ENCODE data around the gene PRR5L.

Gene PRR5L

GRCh38 chr11:36304351-36304750, 8.3 kb downstream of the PRR5L start:
- Histone ChIP-seq H3K79me2 (ENCODE audit: insufficient read depth, low read depth) (no peaks in the 10 kb centered on the region), H3K4me3 (IDR thresholded peaks at IDR 0.05; ENCODE audit: insufficient read depth, low read depth, low read length) (no peak overlapping the region), H3K4me2 (no peak overlapping the region), H3K27ac (no peak overlapping the region), H2AFZ (ENCODE audit: low read depth) (no peak overlapping the region), H3K9ac (no peak overlapping the region), H3K27me3 (ENCODE audit: insufficient read depth, low read depth) (no peaks in the 10 kb centered on the region), H3K4me1 (ENCODE audit: low read depth, poor library complexity, severe bottlenecking) (no peaks in the 10 kb centered on the region), H3K36me3 (ENCODE audit: insufficient read depth) (no peaks in the 10 kb centered on the region), H4K20me1 (ENCODE audit: insufficient read depth) (no peaks in the 10 kb centered on the region)
- TF ChIP-seq, protein P1, sequence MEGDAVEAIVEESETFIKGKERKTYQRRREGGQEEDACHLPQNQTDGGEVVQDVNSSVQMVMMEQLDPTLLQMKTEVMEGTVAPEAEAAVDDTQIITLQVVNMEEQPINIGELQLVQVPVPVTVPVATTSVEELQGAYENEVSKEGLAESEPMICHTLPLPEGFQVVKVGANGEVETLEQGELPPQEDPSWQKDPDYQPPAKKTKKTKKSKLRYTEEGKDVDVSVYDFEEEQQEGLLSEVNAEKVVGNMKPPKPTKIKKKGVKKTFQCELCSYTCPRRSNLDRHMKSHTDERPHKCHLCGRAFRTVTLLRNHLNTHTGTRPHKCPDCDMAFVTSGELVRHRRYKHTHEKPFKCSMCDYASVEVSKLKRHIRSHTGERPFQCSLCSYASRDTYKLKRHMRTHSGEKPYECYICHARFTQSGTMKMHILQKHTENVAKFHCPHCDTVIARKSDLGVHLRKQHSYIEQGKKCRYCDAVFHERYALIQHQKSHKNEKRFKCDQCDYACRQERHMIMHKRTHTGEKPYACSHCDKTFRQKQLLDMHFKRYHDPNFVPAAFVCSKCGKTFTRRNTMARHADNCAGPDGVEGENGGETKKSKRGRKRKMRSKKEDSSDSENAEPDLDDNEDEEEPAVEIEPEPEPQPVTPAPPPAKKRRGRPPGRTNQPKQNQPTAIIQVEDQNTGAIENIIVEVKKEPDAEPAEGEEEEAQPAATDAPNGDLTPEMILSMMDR (conservative IDR thresholded peaks at IDR 0.05; ENCODE audit: low read depth, low read length) = no peak

GRCh38 chr11:36305047-36305446, 9.0 kb downstream of the PRR5L start:
- no peaks in the 10 kb centered on the region for H3K79me2 ChIP-seq (ENCODE audit: insufficient read depth, low read depth)
- no peak overlapping the region for H3K27ac ChIP-seq
- H3K4me2 ChIP-seq = no peak overlapping the region
- no peak overlapping the region for H3K4me3 ChIP-seq (IDR thresholded peaks at IDR 0.05; ENCODE audit: insufficient read depth, low read depth, low read length)
- H3K4me1 ChIP-seq (ENCODE audit: low read depth, poor library complexity, severe bottlenecking) = no peaks in the 10 kb centered on the region
- no peaks in the 10 kb centered on the region for H3K36me3 ChIP-seq (ENCODE audit: insufficient read depth)
- TF ChIP-seq, protein P1 (conservative IDR thresholded peaks at IDR 0.05; ENCODE audit: low read depth, low read length) = no peak
- no peak overlapping the region for H2AFZ ChIP-seq (ENCODE audit: low read depth)
- no peak overlapping the region for H3K9ac ChIP-seq
- H3K27me3 ChIP-seq (ENCODE audit: insufficient read depth, low read depth) = no peaks in the 10 kb centered on the region
- no peaks in the 10 kb centered on the region for H4K20me1 ChIP-seq (ENCODE audit: insufficient read depth)

DNA sequence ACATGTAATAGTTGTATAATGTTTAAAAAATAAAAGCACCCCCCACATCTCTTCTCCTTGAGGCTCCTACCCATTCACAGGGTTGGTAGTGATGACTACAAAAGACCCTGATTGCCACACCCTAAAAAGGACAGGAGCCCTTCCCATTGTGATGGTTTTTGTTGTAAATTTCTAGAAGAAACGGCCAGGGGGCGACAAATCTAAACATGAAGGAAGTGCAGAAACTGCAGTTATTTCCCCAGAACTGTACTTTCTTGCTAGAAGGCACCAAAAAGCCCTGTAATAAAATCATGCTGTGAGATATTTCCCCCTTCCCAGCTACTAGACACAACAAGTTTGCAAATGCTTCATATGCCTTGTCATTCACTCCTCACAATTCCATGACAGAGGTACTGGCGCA, 10.8 kb downstream of the PRR5L start:
- H3K79me2 ChIP-seq (ENCODE audit: insufficient read depth, low read depth) = no peaks in the 10 kb centered on the region
- H3K27me3 ChIP-seq (ENCODE audit: insufficient read depth, low read depth) = no peaks in the 10 kb centered on the region
- H4K20me1 ChIP-seq (ENCODE audit: insufficient read depth) = no peaks in the 10 kb centered on the region
- no peaks in the 10 kb centered on the region for H3K36me3 ChIP-seq (ENCODE audit: insufficient read depth)
- H3K4me3 ChIP-seq (IDR thresholded peaks at IDR 0.05; ENCODE audit: insufficient read depth, low read depth, low read length) = no peak overlapping the region
- no peak overlapping the region for H2AFZ ChIP-seq (ENCODE audit: low read depth)
- H3K9ac ChIP-seq = no peak overlapping the region
- H3K4me2 ChIP-seq = no peak overlapping the region
- no peak overlapping the region for H3K27ac ChIP-seq
- TF ChIP-seq, protein P1 (conservative IDR thresholded peaks at IDR 0.05; ENCODE audit: low read depth, low read length) = peak; percentile 63
- no peaks in the 10 kb centered on the region for H3K4me1 ChIP-seq (ENCODE audit: low read depth, poor library complexity, severe bottlenecking)

DNA sequence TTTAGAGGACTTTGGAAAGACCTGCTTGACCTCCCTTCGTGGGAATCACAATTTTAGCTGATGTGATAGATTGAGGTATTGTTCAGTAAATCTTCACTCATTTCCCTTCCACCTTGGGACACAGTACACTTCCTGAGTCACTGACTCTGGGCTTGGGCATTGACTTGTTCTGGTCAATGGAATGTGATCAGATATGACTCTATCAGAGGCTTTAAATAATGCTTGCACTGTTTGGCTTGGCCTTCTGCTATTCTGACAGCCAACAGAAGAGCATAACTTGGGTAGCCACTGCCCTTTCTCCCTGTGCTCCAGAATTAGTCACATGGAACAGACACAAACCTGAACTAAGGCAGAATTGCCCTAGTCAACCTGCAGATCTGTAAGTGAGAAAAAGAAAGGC, 12.5 kb downstream of the PRR5L start:
- Histone ChIP-seq H3K27me3 (ENCODE audit: insufficient read depth, low read depth) (no peaks in the 10 kb centered on the region), H2AFZ (ENCODE audit: low read depth) (no peak overlapping the region), H3K4me3 (IDR thresholded peaks at IDR 0.05; ENCODE audit: insufficient read depth, low read depth, low read length) (no peak overlapping the region), H4K20me1 (ENCODE audit: insufficient read depth) (no peaks in the 10 kb centered on the region), H3K4me1 (ENCODE audit: low read depth, poor library complexity, severe bottlenecking) (no peaks in the 10 kb centered on the region), H3K27ac (no peak overlapping the region), H3K9ac (no peak overlapping the region), H3K36me3 (ENCODE audit: insufficient read depth) (no peaks in the 10 kb centered on the region), H3K4me2 (no peak overlapping the region), H3K79me2 (ENCODE audit: insufficient read depth, low read depth) (no peaks in the 10 kb centered on the region)
- TF ChIP-seq, protein P1 (conservative IDR thresholded peaks at IDR 0.05; ENCODE audit: low read depth, low read length) = no peak

All from KMS-11 (cell line).